HG02588 (cell line): ENCODE measurements around the gene ANTXR1.

Experiments used
- ATAC-seq: cut with Tn5 transposase; IDR thresholded peaks from one replicate; pipeline ENCODE4 v1.9.1; 2021; ENCODE audit warnings: mild to moderate bottlenecking, moderate library complexity; ENCODE audit not compliant: unreplicated experiment

Gene ANTXR1

GRCh38 chr2:69203166-69203985 lies 190.4 kb downstream of the ANTXR1 start:
- no peak for ATAC-seq

GRCh38 chr2:69204654-69205053 lies 191.7 kb downstream of the ANTXR1 start:
- ATAC-seq, result no peak

GRCh38 chr2:69205076-69205475 lies 192.1 kb downstream of the ANTXR1 start:
- ATAC-seq, result no peak

- ATAC-seq, result no peak
Observed at GRCh38 chr2:69205491-69205890, 192.5 kb downstream of the ANTXR1 start.

- ATAC-seq, result no peak
Observed at GRCh38 chr2:69208023-69208595, 195.1 kb downstream of the ANTXR1 start.

- ATAC-seq, result no peak
Observed at GRCh38 chr2:69209482-69209881, 196.5 kb downstream of the ANTXR1 start.

- no peak for ATAC-seq
Observed at GRCh38 chr2:69210385-69210784, 197.4 kb downstream of the ANTXR1 start.

GRCh38 chr2:69211048-69211447 lies 198.1 kb downstream of the ANTXR1 start:
- no peak for ATAC-seq

GRCh38 chr2:69211686-69212085 lies 198.7 kb downstream of the ANTXR1 start:
- no peak for ATAC-seq

GRCh38 chr2:69212238-69213028 lies 199.5 kb downstream of the ANTXR1 start:
- ATAC-seq, result no peak

GRCh38 chr2:69213201-69213600 lies 200.2 kb downstream of the ANTXR1 start:
- ATAC-seq, result no peak

- ATAC-seq, result no peak
Observed at GRCh38 chr2:69213782-69214181, 200.8 kb downstream of the ANTXR1 start.

- ATAC-seq, result no peak
Observed at GRCh38 chr2:69214898-69215297, 201.9 kb downstream of the ANTXR1 start.

GRCh38 chr2:69216535-69217332 lies 203.8 kb downstream of the ANTXR1 start:
- ATAC-seq, result no peak

GRCh38 chr2:69217333-69218080 lies 204.5 kb downstream of the ANTXR1 start:
- no peak for ATAC-seq

GRCh38 chr2:69221512-69221911 lies 208.5 kb downstream of the ANTXR1 start:
- no peak for ATAC-seq

- ATAC-seq, result no peak
Observed at GRCh38 chr2:69221960-69222751, 209.2 kb downstream of the ANTXR1 start.

- ATAC-seq, result no peak
Observed at GRCh38 chr2:69222953-69223658, 210.1 kb downstream of the ANTXR1 start.
